AG09319 (cell line): ENCODE measurements around the gene MCRIP2.

Source experiments
- DNase-seq: peaks from one replicate; pipeline ENCODE4 v3.0.0-alpha.2; 2010; ENCODE audit warnings: low read depth; ENCODE audit errors: extremely low read depth
- CTCF ChIP-seq: IDR thresholded peaks from 2 replicates; pipeline ENCODE4 v1.5.1; 2011; ENCODE audit warnings: low read depth, mild to moderate bottlenecking, inconsistent platforms, low read length, moderate library complexity

Gene MCRIP2

DNA sequence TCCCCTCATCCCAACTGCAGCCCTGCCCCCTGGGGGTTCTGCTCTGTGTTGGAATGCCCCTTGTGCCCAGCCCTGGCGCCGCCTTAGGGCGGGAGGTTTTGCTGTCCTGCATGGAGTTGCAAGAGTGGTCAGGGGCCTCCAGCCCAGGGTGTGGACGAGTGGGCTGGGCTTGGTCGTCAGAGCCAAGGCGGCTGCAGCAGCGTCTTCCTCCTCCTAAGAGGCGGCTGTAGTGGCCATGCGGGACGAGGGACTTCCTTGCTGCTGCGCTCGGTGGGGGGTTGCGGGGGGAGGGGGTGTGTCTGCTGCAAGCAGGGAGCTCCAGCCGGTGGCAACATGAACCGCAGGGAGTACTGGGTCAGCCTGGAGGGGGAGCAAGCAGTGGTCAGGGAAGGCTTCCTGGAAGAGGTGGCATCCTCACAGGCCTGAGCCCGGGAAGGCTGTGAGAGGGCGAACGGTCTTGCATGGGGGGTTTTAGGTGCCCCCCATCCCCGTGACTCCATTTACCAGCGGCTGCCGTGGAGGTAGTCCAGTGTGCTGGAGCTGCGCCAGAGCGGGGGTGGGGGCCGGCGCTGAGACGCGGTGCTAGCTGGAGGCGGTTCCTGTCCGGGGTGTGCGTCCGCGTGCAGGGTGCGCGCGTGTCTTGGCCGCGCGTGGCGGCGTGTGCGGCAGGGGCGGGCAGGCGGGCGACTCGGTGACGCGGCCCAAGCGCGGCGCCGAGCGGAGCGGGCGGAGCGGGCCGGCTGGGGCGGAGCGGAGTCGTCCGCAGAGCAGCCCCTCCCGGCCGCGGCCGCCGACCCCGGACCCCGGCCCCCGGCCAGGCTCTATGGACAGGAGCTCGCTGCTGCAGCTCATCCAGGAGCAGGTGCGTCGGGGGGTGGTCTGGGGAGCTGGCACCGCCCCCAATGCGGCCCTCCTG lies 33.6 kb downstream of the MCRIP2 start, which contains the start of gene RHBDL1:
Gene RHBDL1, plus strand, starts transcription at position 704 of the 916 bp plus-strand sequence. Its CDS starts 120 bp downstream, at position 824.
- no peak for DNase-seq

GRCh38 chr16:675884-676564 lies 34.4 kb downstream of the MCRIP2 start:
- TF ChIP-seq CTCF, result no peak
- no peak for DNase-seq

More for the DNA sequence above, 33.6 kb downstream of the MCRIP2 start, which contains the start of gene RHBDL1:
- no peak; the same call in 1 of the 2 replicates for TF ChIP-seq CTCF

GRCh38 chr16:676565-676902 lies 34.9 kb downstream of the MCRIP2 start:
- DNase-seq, result no peak
- no peak for TF ChIP-seq CTCF

DNA sequence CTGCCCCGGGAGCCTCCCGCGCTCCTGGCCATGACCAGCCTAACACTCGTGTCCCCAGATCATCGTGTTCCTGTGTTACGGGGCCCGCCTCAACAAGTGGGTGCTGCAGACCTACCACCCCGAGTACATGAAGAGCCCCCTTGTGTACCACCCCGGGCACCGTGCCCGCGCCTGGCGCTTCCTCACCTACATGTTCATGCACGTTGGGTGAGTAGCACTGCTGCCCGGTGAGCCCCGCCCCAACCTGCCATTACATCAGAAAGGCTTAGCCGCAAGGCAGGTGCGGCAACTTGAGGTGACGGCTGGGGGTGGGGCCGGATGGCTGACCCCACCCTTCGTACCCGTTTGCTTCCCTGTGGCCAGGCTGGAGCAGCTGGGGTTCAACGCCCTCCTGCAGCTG lies 35.3 kb downstream of the MCRIP2 start:
- DNase-seq, result no peak
- no peak for TF ChIP-seq CTCF

DNA sequence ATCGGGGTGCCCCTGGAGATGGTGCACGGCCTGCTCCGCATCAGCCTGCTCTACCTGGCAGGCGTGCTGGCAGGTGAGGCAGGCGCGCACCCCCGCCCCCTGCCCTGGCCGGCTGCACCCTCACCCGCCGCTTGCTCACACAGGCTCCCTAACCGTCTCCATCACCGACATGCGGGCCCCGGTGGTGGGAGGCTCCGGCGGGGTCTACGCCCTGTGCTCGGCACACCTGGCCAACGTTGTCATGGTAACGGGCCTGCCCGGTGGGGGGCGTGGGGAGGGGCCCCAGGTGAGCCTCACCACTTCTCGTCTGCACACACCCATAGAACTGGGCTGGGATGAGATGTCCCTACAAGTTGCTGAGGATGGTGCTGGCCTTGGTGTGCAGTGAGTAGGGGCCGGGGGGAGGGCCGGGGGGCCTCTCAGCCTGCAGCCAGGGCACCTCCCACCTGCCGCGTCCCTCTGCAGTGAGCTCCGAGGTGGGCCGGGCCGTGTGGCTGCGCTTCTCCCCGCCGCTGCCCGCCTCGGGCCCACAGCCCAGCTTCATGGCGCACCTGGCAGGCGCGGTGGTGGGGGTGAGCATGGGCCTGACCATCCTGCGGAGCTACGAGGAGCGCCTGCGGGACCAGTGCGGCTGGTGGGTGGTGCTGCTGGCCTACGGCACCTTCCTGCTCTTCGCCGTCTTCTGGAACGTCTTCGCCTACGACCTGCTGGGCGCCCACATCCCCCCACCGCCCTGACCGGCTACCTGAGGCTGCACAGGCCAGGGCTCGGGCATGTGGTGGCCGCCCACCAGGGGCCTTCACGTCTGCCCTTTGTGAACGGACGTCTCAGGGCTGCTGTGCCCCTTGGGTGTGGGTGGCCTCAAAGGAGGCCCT lies 35.9 kb downstream of the MCRIP2 start:
- DNase-seq, result no peak
- no peak for TF ChIP-seq CTCF

GRCh38 chr16:678209-678857 lies 36.7 kb downstream of the MCRIP2 start:
- TF ChIP-seq CTCF, result no peak
- DNase-seq, result no peak
